HepG2 (cell line): ENCODE data around the gene LPCAT4. TPM values are rescaled to one million over a fixed set of nuclear protein-coding genes. Genes with fewer than 3 reads are reported as not detected.

Experiments used
- HIVEP1 ChIP-seq: sonication (generic); formaldehyde crosslinking; IDR thresholded peaks from 2 replicates; pipeline ENCODE4 v1.4.0; 2020; ENCODE audit warnings: mild to moderate bottlenecking, missing genetic modification reagents
- JUND ChIP-seq: sonication (generic); formaldehyde crosslinking; IDR thresholded peaks from 2 replicates; pipeline ENCODE4 v1.8.0; 2022; ENCODE audit warnings: mild to moderate bottlenecking, missing genetic modification reagents
- KMT2B ChIP-seq: IDR thresholded peaks from 2 replicates; pipeline ENCODE4 v1.6.1; 2016; ENCODE audit warnings: missing genetic modification reagents, missing compliant biosample characterization
- LCORL ChIP-seq, 2 experiments: fragments of 450-650 bp in 1 of 2; sonication (generic) in 1 of 2; formaldehyde crosslinking in 1 of 2; IDR thresholded peaks; 2 replicates each; pipeline versions ENCODE4 v1.5.0 to v1.6.1; 2017 to 2020; ENCODE audit warnings: antibody characterized with exemption in 1 of 2, missing genetic modification reagents in 1 of 2
- NCOA1 ChIP-seq: sonication (generic); formaldehyde crosslinking; IDR thresholded peaks from 2 replicates; pipeline ENCODE4 v1.9.0; 2021; ENCODE audit warnings: missing genetic modification reagents
- PHF21A ChIP-seq: sonication (generic); formaldehyde crosslinking; IDR thresholded peaks from 2 replicates; pipeline ENCODE4 v1.5.0; 2020; ENCODE audit warnings: mild to moderate bottlenecking, missing genetic modification reagents
- PLRG1 ChIP-seq: fragments of 450-650 bp; conservative IDR thresholded peaks from 2 replicates; pipeline ENCODE4 v1.6.1; 2016
- SATB2 ChIP-seq: sonication (generic); formaldehyde crosslinking; IDR thresholded peaks from 2 replicates; pipeline ENCODE4 v1.5.0; 2020; ENCODE audit warnings: missing genetic modification reagents
- SRY ChIP-seq: sonication (generic); formaldehyde crosslinking; IDR thresholded peaks from 2 replicates; pipeline ENCODE4 v1.8.0; 2022; ENCODE audit warnings: mild to moderate bottlenecking, missing genetic modification reagents
- ZFP82 ChIP-seq: sonication (generic); formaldehyde crosslinking; IDR thresholded peaks from 2 replicates; pipeline ENCODE4 v1.5.1; 2020; ENCODE audit warnings: mild to moderate bottlenecking, missing genetic modification reagents, borderline replicate concordance
- ZNF225 ChIP-seq: sonication (generic); formaldehyde crosslinking; IDR thresholded peaks from 2 replicates; pipeline ENCODE4 v1.4.0; 2020; ENCODE audit warnings: mild to moderate bottlenecking, missing genetic modification reagents
- ZNF235 ChIP-seq: sonication (generic); formaldehyde crosslinking; IDR thresholded peaks from 2 replicates; pipeline ENCODE4 v1.8.1; 2023; ENCODE audit warnings: mild to moderate bottlenecking, missing genetic modification reagents, borderline replicate concordance
- ZNF333 ChIP-seq: sonication (generic); formaldehyde crosslinking; IDR thresholded peaks from 2 replicates; pipeline ENCODE4 v1.4.0; 2020; ENCODE audit warnings: mild to moderate bottlenecking, missing genetic modification reagents, borderline replicate concordance
- ZNF546 ChIP-seq: sonication (generic); formaldehyde crosslinking; conservative IDR thresholded peaks from 2 replicates; pipeline ENCODE4 v1.8.1; 2023; ENCODE audit warnings: mild to moderate bottlenecking, missing genetic modification reagents
- ZNF761 ChIP-seq: sonication (generic); formaldehyde crosslinking; conservative IDR thresholded peaks from 2 replicates; pipeline ENCODE4 v1.4.0; 2020; ENCODE audit warnings: mild to moderate bottlenecking, missing genetic modification reagents
- ZNF768 ChIP-seq: sonication (generic); formaldehyde crosslinking; IDR thresholded peaks from 2 replicates; pipeline ENCODE4 v1.4.0; 2020; ENCODE audit warnings: missing genetic modification reagents
- polyA plus RNA-seq, 8 experiments: library from polyadenylated mRNA; depleted of rRNA in 3 of 8; stranded (reverse) in 7 of 8; unstranded in 1 of 8; fragments of >200 nt; fragmentation: Illumina TruSeq in 4 of 8; extraction: Trizol in 4 of 8; gene quantifications; 2 replicates each; pipeline versions ENCODE4 v1.2.1 to v1.2.3, GENCODE V29; 2011 to 2016; ENCODE audit warnings: low read depth in 4 of 8, missing spikeins in 1 of 8, mixed read lengths in 1 of 8; ENCODE audit not compliant: insufficient read depth in 1 of 8
- total RNA-seq, 5 experiments: library from RNA; depleted of rRNA; stranded (reverse); fragments of >200 nt; fragmentation: Illumina TruSeq; extraction: Trizol; gene quantifications; 2 replicates each; pipeline ENCODE4 v1.2.3, GENCODE V29; 2016; ENCODE audit warnings: low read depth in 1 of 5
- TF ChIP-seq, protein P1 (sequence below): IDR thresholded peaks from 2 replicates; pipeline ENCODE4 v1.6.1; 2018; ENCODE audit warnings: missing genetic modification reagents
- TF ChIP-seq, protein P2 (sequence below): sonication (generic); formaldehyde crosslinking; IDR thresholded peaks from 2 replicates; pipeline ENCODE4 v1.5.1; 2020; ENCODE audit warnings: missing genetic modification reagents, mild to moderate bottlenecking, borderline replicate concordance
- TF ChIP-seq, protein P3 (sequence below): sonication (generic); formaldehyde crosslinking; IDR thresholded peaks from 2 replicates; pipeline ENCODE4 v1.5.0; 2020; ENCODE audit warnings: mild to moderate bottlenecking, missing genetic modification reagents

LPCAT4 gene
- total and polyA plus RNA-seq, 2 of the 13 experiments (the other 11 are each of a cell fraction or from before 2014, with no cell fraction given), result 8.1 to 57.1 TPM

DNA sequence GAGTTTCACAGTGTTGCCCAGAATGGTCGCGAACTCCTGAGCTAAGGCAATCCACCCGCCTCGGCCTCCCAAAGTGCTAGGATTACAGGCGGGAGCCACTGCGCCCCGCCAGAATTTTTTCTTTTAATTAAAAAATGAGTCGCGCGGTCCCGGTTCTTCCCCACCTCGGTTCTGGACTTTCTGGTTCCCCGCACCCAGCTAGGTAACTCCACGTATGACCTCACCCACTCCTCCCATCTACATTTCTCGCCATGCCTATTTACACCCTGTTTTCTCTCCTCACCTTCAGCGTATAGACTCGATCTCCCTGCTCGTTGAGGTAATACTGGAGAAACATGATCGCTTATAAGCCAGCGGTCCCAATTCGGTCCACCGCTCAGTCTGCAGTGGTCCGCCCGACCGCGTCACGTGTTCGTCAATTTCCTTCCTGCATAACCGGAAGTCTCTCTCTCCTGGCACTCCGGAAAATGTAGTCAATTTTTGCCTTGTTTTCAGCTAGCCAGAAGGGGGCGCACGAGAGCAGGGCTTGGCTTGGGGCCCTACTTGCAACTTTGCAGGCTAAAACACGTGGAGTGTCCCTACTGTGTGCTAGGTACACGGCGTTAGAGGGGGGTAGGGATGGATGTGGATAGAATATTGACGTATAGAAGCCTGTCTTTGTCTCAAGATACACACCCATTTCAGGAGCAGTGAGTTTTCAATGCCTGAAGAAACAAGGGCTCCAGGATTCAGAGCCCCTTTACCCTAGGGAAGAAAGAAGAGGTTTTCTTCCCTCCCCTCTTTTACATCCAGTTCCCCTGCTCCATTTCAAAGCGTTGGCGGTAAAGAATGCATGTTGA, 24.0 kb downstream of the LPCAT4 start, which contains the start of the genes NOP10 and NUTM1 (continued):
- TF ChIP-seq ZNF546 (CRISPR knock-in tag) (no peak), ZNF333 (CRISPR knock-in tag) (no peak), ZFP82 (no peak), NCOA1 (CRISPR knock-in tag) (no peak), PHF21A (CRISPR knock-in tag) (peak; percentile 76), SATB2 (CRISPR knock-in tag) (no peak), SRY (CRISPR knock-in tag) (peak; percentile 62; the same call in 1 of the 2 replicates), ZNF761 (CRISPR knock-in tag) (peak; percentile 59; the same call in 1 of the 2 replicates), JUND (no peak), ZNF235 (no peak), ZNF768 (no peak), ZNF225 (no peak), LCORL (IDR thresholded peaks at IDR 0.05) (no peak), LCORL (CRISPR knock-in tag; IDR thresholded peaks at IDR 0.05) (0 out of 2 replicates have a peak, but pooled peaks have one; percentile 60), HIVEP1 (CRISPR knock-in tag) (0 out of 2 replicates have a peak, but pooled peaks have one; percentile 65), PLRG1 (no peak), KMT2B (CRISPR knock-in tag) (peak; percentile 91)
- TF ChIP-seq, protein P1, sequence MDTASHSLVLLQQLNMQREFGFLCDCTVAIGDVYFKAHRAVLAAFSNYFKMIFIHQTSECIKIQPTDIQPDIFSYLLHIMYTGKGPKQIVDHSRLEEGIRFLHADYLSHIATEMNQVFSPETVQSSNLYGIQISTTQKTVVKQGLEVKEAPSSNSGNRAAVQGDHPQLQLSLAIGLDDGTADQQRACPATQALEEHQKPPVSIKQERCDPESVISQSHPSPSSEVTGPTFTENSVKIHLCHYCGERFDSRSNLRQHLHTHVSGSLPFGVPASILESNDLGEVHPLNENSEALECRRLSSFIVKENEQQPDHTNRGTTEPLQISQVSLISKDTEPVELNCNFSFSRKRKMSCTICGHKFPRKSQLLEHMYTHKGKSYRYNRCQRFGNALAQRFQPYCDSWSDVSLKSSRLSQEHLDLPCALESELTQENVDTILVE, result peak; percentile 71; the same call in 1 of the 2 replicates
- TF ChIP-seq, protein P2, sequence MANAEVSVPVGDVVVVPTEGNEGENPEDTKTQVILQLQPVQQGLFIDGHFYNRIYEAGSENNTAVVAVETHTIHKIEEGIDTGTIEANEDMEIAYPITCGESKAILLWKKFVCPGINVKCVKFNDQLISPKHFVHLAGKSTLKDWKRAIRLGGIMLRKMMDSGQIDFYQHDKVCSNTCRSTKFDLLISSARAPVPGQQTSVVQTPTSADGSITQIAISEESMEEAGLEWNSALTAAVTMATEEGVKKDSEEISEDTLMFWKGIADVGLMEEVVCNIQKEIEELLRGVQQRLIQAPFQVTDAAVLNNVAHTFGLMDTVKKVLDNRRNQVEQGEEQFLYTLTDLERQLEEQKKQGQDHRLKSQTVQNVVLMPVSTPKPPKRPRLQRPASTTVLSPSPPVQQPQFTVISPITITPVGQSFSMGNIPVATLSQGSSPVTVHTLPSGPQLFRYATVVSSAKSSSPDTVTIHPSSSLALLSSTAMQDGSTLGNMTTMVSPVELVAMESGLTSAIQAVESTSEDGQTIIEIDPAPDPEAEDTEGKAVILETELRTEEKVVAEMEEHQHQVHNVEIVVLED (CRISPR knock-in tag), result peak; percentile 74; the same call in 1 of the 2 replicates
- TF ChIP-seq, protein P3, sequence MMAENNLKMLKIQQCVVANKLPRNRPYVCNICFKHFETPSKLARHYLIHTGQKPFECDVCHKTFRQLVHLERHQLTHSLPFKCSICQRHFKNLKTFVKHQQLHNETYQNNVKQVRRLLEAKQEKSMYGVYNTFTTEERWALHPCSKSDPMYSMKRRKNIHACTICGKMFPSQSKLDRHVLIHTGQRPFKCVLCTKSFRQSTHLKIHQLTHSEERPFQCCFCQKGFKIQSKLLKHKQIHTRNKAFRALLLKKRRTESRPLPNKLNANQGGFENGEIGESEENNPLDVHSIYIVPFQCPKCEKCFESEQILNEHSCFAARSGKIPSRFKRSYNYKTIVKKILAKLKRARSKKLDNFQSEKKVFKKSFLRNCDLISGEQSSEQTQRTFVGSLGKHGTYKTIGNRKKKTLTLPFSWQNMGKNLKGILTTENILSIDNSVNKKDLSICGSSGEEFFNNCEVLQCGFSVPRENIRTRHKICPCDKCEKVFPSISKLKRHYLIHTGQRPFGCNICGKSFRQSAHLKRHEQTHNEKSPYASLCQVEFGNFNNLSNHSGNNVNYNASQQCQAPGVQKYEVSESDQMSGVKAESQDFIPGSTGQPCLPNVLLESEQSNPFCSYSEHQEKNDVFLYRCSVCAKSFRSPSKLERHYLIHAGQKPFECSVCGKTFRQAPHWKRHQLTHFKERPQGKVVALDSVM, result no peak; the same call in 1 of the 2 replicates
